Adrenal gland (tissue), 5 donors: ENCODE data around the gene WNT2B.

Experiments used
- POLR2A ChIP-seq, 2 donors: fragments of 450-650 bp; IDR thresholded peaks; one replicate each; pipeline ENCODE4 v1.6.1; 2017; ENCODE audit warnings: antibody characterized with exemption in 2 of 2, mild to moderate bottlenecking in 2 of 2, moderate library complexity in 1 of 2
- TF ChIP-seq, protein P1 (sequence below), 6 experiments: fragments of 450-650 bp in 4 of 6; fragments of 200-600 bp in 2 of 6; sonication (generic) in 1 of 6; IDR thresholded peaks; 1 replicate in 5 of 6; 2 replicates in 1 of 6; pipeline versions ENCODE4 v1.5.1 to v1.8.0; 2016 to 2021; ENCODE audit warnings: antibody characterized with exemption in 6 of 6, mild to moderate bottlenecking in 2 of 6, moderate library complexity in 1 of 6
- donor health status: DM: no; HTN: no; CAD: no.

DNA sequence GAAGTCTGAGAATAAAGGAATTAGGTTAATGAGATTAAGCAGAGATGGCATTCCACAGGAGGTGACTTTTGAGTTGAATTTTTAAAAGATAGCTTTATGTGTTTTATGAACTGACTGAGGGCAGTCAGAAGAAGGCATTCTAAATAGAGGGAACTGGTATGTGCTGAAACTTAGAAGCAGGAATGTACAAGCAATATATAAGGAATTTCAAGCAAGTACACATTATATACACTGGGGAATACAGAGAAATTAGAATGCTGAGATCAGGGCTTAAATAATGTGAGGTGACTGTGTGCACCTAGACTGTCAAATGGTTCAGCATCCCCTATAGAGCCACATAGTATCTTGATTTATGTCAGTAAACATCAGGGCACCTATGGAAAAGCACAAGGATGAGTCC lies 19.3 kb downstream of the WNT2B start:
- no peak for TF ChIP-seq POLR2A (IDR thresholded peaks at IDR 0.05)
- TF ChIP-seq, protein P1, sequence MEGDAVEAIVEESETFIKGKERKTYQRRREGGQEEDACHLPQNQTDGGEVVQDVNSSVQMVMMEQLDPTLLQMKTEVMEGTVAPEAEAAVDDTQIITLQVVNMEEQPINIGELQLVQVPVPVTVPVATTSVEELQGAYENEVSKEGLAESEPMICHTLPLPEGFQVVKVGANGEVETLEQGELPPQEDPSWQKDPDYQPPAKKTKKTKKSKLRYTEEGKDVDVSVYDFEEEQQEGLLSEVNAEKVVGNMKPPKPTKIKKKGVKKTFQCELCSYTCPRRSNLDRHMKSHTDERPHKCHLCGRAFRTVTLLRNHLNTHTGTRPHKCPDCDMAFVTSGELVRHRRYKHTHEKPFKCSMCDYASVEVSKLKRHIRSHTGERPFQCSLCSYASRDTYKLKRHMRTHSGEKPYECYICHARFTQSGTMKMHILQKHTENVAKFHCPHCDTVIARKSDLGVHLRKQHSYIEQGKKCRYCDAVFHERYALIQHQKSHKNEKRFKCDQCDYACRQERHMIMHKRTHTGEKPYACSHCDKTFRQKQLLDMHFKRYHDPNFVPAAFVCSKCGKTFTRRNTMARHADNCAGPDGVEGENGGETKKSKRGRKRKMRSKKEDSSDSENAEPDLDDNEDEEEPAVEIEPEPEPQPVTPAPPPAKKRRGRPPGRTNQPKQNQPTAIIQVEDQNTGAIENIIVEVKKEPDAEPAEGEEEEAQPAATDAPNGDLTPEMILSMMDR (IDR thresholded peaks at IDR 0.05) = no peak
